GM19351 (cell line): ENCODE results near the gene BCL6.

Source experiments
- ATAC-seq: cut with Tn5 transposase; IDR thresholded peaks from one replicate; pipeline ENCODE4 v1.9.1; 2021; ENCODE audit warnings: mild to moderate bottlenecking, moderate library complexity; ENCODE audit not compliant: unreplicated experiment

Gene BCL6

DNA sequence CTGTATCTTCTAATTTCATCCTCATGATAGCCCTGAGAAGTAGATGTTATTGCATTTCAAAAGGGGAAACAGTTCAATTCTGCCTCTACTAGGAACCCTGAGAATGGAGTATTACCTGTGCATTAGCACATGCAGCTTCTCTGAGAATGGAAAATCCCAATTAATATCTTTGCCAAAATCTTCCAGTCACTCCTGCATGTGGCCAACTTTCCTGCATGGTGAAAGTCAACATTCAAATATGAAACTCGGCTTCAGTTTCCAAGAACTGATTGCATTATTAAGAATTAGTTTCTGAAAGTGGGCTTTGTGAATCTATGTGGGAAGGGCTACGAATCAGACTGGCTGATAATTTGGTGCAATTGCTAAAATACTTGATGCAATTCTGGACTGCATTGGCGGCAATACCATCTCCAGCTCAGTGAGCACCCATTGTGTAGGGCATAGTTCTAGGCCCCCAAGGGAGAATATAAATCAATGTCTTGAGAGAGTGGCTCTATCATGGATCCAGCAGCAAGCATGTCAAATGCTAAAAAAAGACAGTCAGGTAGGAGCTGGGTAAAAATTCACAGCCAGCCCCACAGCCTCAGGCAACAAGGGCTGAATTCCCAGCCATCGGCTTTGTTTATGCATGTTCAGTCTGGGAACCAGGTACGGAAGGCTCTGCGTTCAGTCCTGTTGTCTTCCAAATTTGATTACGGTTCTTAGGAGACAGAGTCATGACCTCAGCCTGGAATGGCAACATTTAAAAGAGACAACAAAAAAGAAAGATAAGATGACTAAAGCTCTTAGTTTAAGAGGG lies 18.8 kb upstream of the BCL6 start:
- no peak for ATAC-seq

DNA sequence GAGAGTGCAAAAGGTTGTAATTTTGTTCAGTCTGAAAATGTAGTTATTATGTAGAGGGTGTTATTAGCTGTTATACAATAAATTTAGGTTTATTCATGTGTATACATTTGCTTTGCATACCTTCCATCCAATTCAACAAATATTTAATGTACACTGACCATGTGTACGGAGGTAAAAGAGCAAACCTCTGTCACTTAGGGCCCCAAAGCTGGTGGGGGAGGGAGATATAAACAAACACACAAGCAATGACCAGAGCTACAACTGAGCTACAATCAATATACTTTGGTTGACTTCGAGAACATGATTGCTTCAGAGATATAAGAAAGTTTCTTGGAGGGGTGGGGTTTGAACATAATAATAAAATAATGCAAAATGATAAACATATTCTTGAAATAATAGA lies 17.5 kb upstream of the BCL6 start:
- ATAC-seq = no peak

- ATAC-seq = no peak
These were observed 14.3 kb upstream of the BCL6 start for GRCh38 chr3:187759601-187760000.

GRCh38 chr3:187758318-187758955 lies 13.2 kb upstream of the BCL6 start:
- no peak for ATAC-seq

DNA sequence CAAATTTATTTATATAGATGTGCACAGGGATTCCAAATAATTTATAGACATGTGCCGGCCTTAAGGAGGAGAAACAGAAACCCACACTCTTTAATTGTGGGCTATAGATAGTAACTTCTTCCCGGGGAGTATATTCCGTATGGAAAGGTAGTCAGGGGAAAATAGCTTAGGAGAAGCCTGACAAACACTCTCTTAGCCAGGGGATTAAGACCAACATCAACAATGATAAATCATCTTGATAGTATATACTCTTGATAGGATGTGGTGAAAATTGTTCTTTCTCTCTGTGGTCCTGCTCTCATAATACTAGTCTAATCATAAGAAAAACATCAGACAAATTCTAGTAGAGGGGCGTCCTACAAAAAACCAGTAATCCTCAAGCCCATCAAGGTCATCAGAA lies 8.2 kb upstream of the BCL6 start:
- ATAC-seq = no peak

GRCh38 chr3:187750513-187751123 lies 5.3 kb upstream of the BCL6 start:
- no peak for ATAC-seq

GRCh38 chr3:187750006-187750512 lies 4.8 kb upstream of the BCL6 start:
- ATAC-seq = no peak

- ATAC-seq = no peak
These were observed 2.8 kb upstream of the BCL6 start for GRCh38 chr3:187748050-187748481.

DNA sequence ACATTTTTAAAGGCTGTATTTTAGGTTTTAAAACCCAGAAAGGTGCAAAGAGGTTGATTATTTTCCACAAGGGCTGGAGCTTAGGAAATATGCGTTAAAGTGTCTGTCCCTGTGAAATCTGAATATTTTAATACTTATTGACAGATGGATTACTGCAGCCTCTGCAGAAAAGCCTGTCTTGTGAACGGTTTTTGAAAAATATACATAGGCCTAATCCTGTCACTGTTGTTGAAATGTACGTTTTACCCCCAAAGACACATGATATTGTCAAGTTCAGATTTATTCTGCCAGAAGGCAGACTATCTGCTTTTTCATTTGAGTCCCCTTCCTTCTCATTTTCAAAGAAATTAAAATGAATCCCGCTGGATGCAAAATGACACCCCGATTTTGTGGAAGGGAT lies 2.2 kb upstream of the BCL6 start:
- ATAC-seq = no peak

DNA sequence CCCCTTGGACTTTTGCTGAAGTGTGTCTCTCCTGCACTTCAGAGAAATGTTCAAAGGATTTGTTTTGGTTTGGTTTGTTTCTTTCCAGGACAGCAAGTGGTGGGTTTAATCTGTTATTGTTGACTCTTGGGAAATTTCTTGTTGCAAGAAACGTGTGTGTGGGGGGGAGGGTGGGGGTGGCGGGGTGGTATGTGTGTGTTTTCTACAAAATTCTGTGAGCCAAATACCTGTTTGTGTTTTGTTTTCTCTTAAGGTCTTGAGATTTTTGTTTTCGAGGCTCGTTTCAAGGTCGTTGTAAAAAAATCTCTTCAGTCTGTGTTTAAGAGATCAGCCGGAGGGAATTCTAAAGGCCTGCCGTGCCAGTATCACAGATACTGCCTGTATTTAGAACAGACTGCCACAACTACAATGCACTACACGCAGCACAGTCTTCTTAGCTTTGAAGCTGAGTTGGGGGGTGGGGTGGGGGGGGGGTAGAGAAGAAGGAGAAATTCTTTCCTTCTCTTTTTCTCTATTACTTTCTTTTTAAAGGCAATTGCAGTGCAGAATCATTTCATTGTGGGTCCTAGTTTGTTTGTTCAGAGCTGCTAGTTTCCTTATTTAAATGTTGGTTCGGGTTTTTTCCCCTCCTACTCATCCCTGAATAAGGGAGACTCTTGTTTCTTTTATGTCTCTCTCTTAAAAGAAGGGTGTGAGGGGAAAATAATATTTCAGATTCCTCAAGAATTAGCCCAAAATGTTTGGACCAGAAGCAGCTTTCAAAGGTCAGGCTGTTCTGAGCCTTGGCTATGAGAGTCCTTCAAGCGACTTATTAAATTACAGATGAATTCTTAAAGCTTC lies 1.4 kb upstream of the BCL6 start:
- no peak for ATAC-seq

DNA sequence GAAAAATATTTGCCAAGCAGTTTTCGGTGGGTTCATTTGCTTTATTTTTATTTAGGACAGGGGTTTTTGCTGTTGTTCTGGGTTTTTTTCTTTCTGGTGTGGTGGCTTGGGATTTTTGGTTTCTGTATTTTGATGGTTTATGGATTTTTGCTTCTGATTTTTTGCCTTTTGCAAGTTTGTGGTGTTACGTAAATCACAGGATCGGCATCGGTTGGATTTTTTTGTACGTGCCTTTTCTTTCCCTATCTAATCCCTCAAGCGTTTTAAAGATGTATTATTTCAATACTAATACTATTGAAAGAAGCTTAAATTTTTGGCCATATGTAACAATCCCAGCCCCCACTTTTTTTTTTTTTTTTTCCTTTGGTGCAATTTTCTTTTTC lies 782 bp upstream of the BCL6 start:
- no peak for ATAC-seq

DNA sequence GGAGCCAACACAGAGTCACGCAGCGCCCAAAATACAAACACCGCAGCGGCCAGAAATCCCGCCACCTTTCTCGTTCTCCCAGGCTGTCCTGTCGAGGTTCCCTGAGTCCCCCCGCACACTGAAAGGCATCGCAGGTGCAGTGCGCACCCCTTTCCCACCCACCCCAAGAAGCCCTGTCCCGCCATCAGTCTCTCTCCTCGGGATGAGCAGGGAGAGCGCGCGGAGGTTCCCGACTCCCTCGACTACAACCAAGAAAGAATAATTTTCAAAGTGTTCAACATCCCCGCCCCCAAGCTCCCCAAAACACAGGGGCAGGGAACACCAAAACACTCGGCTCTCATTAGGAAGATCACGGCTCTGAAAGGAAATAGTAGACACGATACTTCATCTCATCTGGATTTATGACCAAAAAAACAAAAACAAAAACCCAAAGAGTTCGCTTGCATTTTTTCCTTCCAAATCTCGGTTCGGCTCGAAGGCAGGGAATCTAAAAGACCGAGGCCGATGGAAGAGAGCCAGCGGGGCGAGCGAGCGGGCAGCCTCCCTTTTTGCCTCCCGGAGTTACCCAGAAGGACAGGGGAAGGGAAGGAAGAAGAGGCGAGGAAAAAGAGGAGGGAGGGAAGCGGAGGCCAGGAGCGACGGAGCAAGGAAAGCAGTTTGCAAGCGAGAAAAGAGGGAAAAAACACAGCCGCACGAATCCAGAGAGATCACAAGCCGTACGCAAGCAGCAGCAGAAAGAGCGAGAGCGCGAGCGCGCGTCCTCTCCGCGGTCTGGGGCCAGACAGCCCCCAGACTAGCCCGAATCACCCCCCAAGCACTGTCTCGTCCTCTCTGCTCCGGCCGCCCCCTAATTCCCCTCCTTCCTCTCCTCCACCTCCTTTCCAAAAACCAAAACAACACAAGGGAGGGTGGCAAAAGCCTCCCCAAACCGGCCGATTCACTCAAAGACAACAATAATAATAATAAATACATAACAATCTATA lies 808 bp downstream of the BCL6 start:
- no peak for ATAC-seq

DNA sequence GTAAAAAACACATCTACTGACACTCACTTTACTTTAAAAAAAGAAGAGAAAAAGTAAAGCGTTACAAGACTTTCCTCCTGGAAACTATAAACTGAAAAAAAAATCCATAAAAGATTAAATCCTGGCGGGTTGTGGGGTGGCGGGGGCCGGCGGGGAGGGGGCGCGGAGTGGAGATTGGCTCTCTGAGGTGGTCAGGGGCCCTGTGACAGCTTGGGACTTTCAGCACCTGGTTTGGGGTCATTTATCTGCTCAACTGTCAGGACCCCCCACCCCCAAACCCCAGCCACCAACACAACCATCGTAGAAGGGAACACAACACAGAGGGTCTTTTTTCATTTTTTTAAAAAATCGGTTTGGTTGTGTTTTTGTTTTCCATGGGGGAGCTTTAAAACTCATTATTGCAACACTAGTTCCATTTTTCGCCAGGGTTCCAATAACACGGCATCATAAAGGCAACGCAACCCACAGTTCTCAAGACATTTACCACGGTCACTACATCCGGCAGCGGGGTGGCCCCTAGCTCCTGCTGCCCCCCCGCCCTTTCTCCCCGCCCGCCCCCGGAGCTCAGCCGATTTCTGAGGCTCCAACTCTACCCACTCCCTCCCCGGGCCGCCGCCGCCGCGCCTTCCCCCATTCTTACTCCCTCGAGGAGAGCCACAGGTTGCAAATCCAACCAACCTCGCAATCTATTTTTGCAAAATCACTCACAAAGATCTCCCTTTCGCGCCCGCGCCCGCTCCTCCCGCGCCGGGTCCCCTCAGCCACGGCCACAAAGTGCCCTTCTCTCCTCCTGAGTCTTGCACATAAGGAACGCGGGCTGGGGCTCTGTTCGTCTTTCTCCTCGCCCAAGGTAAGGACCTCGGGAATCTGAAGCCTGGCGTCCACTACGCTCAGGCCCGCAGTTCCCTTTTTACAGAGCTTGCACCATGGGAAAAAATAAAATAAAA lies 1.8 kb downstream of the BCL6 start:
- no peak for ATAC-seq

GRCh38 chr3:187742351-187743171 lies 2.7 kb downstream of the BCL6 start:
- ATAC-seq = no peak

DNA sequence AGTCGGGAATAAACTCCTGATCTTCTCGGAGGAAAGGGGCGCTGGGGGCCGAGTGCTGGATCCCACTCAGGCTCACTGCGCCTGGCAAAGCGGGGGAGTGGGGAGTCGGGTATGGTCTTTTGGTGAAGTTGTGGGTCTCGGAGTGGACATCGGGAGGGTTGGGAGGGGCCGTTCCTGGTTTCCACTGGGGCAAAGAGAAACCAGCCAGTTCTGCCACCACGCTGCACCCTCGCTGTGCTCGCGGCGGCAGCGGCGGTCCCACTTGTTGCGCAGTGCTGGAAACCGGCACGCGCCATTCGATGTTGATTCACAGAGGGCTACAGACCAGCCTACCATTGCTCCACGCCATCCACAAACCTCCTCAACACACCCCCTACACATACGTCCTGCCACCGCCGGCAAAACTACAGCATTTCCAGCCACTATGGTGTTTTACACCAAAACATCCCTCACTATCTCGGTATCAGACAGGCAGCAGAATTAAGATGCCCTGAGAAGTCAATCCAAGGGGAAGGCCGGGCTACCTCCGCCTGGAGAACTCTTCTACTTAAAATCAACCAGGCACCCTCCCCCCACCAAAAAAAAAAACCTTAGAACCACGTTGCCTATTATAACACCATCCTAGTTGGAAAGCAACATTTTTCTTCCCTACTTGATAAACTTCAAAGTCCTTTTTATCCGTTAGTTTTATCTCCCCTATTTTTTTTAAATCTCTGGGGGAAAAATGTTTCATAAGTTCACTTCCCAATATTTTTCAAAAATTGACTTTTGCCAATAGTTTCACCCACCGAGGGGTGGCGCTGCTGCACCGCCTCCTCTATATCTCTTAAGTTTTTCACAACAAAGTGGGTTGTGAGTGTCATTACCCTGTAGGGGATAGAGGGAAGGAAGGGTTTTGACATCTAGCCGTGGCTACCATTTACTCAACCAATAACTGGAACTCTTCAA lies 3.6 kb downstream of the BCL6 start:
- ATAC-seq = no peak

DNA sequence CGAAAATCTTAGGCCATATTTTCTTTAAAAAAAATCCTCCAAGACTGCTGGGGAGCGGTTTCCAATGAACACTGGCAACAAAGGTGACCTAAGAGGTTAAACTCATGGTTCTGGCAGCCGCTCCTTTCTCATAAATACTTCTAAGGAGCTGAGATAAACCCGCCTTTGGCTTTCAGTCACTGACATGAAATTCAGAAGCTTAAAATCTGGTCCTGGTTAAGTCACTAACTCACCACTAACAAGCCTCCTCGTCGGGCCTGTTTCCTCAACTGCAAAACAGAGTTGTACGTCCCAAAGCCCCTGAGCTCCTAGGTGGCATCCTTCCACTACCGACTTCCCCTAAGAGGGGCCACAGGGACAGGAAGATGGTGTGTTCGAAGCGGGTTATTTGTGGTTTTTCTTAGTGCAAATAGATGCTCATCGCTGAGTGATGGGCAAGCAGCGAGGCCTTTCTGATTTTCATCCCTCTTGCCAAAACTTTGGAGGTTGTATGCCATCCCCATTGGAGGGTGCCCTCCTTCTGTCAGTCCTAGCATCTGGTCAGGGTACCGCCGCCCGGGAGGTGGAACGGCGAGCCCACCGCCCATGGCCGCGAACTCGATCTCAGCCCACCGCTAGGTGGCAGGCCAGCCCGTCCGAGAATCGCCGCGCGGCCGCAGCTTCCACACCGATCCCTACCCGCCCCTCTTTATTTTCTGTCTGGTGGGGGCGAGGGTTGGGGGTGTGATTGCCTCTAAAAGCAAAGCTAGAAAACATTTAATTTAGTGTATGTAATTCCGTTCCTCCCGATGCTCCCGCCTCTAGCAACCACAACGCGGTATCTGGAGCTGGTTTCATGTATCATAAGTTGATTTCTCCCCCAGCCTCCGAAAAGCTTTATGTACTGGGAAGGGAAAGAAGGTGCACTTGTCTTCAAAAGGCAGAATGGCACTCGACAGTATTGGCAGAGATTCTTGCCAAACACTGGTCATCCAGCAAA lies 4.6 kb downstream of the BCL6 start:
- no peak for ATAC-seq
